SW 1271 (cell line): ENCODE results near the gene ZNF407.

Experiments
- DNase-seq, 2 experiments: peaks; one replicate each; lab custom pipeline; 2025; lab: John Stamatoyannopoulos, UW

ZNF407 gene

DNA sequence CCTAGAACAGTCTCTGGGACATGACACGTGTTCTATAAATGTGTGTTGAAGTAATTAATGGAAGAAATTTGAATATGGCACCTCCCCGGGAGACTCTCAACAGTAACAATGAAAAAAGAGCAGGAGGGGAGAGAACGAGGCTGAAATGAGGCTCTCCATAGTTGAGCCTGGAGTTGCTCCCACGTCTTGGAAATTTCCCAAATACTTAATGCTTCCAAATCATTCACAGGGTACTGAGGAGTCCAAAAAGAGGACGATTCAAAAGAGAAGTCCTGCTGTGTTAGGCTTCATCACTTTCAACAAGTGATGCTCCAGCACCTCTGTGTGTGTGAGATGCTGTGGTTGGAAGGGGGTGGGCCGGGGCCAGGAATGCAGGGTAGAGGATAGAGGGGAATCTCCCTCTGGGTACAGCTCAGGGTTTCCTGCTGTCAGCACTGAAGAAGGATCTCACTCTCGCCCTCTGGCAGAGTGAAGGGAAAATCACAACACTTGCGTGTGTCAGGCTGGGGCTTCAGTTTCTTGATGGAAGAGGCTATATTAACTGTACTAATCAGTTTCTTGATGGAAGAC lies 18.1 kb upstream of the ZNF407 start:
- no peak for DNase-seq

DNA sequence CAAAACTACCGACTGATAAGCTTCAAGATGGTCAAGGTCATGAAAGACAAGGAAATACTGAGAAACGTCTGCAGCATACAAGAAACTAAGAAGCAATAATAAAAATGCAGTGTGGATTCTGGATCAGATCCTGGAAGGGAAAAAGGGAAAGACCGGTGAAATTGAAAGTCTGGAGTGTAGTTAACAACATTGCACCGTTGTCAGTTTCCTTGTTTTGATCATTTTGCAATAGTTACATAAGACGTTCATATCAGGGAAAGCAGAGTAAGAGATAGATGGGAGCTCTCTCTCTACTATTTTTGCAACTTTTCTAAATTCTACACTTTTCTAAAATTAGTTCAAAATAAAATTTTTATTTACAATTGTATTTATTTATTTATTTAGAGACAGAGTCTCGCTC lies 15.0 kb upstream of the ZNF407 start:
- no peak for DNase-seq

DNA sequence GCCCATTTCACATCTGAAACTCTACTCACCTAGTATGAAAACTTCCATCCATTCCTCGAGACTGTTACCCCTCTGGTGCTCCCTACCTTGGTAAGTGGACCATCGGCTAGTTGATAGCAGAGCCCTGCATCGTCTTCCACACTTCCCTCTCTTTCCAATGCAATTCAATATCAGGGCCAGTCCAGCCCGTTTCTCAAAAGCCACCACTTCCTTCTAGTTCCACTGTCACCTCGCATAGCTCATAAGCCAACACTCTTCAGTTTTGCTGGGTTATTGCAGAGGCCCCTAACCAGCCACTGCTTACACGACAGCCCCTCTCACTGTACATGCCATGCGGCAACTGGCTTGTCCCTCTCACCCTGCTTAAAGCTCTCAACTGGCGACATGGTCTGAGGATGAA lies 10.2 kb upstream of the ZNF407 start:
- DNase-seq: no peak

DNA sequence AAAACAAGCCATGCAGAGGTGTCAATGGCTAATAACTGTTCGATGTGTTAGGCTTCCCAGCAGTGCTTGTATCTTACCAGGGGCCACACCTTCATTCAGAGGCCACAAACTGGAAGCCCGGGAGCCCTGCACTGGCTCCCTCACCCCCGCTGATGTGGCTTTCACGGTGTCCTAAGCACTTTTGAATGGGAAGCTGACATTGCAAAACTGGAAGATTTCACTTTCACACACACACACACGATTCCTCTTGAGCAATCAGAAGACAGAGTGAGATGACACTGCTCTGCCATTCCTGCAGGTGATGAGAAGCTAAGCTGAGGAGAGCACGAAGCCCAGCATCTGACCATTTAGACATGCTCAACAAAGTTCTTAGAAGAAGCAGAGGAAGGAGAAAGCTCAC lies 8.6 kb upstream of the ZNF407 start:
- no peak for DNase-seq

DNA sequence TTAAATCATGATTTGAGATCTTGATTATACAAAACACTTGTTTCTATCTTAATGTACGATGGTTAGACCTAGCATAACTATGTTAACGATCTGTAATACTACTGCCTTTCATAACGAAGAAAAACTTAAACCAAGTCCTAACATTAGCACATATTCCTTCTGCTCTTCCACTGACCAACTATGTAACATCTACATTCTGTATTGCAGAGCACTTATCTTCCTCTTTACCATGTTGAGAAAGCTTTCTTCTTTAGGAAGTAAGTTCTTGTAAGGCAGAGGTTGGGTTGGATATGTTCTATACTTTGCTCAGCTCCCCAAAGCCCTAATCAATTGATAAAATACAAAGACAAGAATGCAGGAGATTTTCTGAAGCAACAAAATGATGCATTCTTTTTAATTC lies 7.9 kb upstream of the ZNF407 start:
- no peak for DNase-seq

DNA sequence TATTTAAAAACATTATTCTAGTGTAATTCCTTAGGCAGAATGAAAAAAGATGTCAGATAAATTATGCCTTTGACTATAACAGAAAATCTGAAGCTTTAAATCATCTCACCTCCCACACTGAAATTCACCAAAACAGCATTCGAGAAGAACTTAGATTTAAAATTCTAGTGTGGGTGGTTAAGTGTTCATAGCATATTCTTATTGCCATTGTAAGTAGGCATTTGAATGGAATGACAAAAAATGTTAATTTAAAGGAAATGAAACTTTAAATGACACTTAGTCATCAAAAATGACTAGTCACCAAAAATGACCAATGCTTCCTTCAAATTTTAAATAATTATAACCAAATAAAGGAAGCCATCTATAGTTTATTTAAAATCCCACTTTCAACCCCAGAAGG lies 7.0 kb upstream of the ZNF407 start:
- DNase-seq: no peak

DNA sequence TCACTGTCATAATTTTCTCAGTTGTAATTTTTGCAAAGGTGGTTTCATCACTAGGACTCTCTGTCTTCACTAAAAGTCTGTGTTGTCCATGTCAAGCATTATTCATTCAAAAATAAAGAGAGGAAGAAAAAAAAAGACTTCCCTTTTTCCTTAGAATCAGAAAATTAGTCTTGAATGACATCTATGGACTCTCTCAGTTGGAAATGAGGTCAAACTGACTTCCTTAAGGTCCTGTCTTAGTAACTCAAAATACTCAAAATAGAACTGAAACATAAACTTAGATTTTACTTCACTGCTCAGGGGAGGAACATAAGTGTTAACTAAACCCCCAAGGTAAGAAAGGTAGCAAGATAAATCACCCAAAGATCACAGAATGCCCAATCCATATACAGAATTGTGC lies 2.2 kb upstream of the ZNF407 start:
- no peak for DNase-seq

DNA sequence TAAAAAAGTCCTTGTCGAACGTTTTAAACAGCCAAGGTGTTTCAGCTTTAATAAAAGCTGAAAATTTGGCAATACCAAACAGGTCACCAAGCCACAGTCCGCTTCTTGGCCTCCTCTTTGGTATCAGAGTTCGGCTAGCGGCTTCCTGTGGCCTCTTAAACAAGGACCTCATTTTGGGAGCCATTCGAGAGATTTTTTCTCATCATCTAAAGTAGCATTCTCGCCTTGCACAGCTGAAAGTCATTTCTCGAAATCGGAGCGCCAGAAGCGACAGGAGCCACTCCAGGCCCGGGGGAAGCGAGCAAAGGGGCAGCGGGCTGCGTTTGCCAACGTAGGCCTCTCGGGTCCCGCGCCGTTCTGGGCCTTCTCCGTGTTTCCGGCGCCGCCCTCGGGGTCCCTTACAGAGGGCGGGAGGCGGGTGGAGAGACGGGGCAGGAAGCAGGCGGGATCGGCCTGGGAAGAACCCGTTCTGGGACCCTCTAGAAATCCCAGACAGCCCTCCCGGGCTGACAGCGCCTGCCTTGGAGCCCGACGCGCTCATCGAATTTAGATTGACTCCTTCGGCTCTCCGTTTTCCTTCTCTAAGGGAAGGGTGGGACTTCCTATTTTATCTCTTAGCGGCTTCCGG lies 522 bp upstream of the ZNF407 start:
- DNase-seq: peak; percentile 17 to 89

DNA sequence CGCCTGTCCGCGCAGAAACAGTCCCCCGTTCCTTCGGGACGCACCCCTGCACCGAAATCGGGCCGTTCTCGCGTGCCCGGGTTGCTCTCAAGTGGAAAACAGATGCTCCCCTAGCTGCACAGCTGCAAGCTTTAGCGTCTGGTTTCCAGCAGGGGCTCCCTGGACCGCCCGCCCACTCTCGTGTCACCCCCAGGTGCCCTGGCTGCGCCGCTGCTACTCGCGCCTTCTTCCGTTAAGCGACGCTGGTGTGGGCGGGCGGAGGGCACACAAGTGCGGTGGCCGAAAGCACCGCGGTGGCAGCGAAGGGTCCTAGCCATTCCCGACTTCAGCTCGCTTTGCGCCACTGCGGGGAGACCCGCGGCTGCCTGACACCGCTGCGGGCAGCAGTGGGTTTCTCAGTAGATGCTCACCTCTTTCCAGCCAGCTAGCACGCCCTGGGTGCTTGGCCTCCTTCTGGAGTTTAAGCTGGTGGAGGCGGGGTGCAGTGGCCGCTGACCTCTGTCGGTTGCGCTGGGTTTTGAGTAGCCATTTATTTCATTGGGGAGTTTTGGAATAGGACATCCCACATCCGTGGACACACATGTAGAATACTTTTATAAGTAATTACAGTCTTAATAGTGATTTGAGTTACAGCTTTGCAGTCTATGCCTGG lies 806 bp downstream of the ZNF407 start:
- peak; percentile 41 to 59 for DNase-seq

DNA sequence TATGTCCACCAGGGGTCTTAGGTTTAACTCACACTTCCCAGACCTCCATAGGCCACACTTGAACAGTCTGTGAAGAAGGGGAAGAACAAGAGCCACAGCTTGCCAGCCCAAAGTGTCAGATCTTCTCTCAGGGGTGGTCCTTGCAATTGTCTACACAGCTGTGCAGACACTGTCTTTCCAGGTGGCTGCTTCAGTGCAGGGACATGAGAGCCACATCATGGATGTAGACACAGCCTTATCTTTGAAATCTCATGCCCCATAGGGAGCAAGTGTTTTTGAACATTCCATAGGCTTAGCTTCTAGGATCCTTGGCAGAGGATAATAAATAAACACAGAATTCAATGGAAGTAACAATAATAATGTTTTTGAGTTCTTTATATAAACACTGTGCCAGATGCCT lies 6.7 kb downstream of the ZNF407 start:
- DNase-seq: no peak

DNA sequence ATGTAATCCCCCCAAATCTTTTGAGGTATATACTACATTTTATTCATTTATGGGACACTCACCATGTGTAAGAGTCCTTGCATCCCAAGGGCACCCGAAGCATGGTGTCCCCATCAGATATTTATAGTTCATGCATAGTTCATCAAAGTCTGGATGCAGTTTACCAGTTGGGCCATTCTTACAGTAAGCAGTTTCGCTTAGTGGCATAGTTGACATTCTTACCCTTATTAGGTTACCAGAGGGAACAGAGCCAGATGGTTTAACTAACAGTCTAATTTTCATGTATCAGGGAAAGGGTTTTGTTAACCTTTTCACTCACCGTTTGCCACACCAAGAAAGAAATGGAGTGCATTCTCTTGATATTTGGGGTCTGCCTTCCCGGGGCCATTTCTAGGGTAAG lies 7.1 kb downstream of the ZNF407 start:
- DNase-seq: no peak

DNA sequence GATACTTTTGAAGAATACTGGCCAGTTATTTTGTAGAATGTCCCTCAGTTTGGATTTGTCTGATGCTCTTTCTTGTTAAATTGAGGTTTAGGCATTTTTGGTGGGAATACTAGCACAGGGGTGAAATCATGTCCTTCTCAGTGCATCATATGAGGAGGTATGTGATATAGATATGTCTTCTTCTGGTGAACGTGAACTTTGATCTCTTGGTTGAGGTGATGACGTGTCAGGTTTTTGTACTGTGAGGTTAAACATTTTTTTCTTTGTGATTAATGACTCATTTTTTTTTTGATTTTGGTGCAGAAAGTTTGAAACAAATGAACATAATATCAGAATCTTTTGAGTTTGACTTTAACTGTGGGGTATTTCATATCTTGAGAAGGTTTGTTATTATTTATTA lies 11.0 kb downstream of the ZNF407 start:
- no peak for DNase-seq

DNA sequence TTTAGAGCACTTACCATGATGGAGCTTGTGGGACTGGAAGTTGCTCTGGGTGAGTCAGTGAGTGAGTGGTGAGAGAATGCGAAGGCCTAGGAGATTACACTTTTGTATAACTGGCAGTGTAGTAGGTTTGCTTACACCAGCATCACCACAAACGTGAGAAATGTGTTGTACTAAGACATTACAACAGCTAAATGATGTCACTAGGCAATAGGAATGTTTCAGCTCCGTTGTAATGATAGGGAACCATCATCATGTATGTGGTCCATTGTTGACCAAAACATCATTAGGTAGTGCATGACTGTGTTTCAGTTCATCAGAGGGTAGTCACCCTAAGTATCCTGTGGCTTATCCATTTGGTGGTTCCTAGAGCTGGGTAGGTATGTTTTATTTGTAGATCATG lies 11.9 kb downstream of the ZNF407 start:
- DNase-seq: no peak

DNA sequence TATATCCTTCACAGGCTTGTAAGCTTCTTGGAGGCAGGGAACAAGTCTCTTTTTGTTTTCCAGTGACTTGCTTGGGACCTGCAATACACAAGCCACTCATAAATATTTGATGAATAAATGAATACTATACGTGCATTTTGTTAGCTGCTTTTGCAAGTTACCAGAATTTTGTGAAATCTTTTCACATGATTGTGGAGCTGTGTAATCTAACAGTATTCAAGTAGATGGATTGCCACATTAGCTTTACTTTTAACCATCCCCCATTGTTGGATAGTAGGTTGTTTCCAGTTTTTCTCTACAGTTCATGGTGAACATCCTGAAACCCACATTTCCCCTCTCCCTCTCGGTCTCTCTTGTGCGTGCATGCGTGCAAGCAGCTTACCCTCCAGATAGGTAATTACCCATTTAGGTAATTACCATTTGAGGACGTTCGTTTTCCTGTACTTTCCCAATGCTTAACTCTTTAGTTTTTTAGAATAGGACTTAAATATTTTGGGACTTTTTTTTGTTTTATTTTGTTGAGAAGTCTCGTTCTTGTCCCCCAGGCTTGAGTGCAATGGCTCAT lies 12.5 kb downstream of the ZNF407 start:
- DNase-seq: no peak

DNA sequence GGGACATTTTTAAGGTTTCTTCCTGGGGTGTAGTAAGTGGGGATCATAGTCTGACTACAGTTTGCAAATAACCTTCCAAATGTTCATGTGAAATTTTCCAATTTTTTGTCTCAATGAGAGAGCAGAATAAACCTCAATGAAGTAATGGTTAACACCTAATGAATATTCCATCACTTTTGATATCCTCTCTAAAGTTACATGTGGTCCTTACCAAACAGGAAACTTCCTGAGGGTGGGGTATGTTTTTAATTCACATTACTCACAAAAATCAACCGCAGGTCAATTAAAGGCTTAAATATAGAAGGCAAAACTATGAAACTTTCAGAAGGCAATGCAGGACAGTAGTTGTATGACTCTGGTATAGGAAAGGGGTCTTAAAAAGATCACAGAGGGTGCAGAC lies 13.2 kb downstream of the ZNF407 start:
- no peak for DNase-seq

DNA sequence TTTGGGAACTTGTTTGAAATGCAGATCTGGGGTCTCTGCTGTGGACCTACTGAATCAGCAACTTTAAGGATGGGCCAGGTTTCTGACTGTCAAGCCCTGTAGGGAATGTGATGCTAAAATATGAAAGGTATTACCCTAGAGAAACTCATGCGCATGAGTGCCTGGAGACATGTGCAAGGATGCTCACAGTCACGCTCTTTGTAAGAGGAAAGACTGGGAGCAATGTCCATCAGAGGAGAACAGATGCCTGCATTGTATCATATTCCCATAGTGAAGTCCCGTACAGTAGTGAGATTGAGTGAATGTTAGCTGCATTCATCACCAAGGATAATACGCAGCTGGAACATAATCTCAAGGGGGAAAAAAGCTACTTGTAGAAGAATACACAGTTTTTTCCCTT lies 14.1 kb downstream of the ZNF407 start:
- no peak for DNase-seq

DNA sequence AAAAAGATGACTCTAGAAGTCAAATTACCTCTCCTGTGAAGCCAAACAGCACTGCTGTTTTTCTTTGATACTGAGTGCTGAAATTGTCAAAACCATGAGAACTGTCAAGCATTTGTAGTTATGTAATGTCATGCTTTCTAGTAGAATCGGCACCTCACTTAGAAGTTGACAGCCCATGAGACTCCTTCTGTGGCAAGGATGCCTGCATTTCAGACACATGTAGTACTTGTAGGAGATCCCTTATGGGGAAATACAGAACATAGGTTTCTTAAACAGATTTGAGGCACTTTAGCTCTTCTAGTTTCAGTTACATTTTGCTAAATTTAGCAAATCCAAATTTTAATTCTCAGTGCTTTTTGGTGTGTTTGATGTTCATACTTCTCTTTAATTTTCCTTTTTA lies 15.7 kb downstream of the ZNF407 start:
- DNase-seq: no peak

DNA sequence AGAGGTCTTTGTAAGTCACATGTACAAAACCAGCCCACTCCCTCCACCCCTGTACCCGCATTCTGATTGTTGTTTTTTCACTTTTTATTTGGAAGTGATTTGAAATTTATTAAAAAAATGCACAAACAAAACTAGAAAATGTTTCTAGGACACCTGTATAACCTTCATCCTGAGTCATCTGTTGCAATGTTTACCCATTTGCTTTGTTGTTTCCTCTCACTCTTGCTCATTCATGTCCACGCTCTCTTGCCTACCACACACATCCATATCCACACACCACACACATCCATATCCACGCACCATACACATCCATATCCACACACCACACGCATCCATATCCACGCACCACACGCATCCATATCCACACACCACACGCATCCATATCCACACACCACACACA lies 18.8 kb downstream of the ZNF407 start:
- no peak for DNase-seq

DNA sequence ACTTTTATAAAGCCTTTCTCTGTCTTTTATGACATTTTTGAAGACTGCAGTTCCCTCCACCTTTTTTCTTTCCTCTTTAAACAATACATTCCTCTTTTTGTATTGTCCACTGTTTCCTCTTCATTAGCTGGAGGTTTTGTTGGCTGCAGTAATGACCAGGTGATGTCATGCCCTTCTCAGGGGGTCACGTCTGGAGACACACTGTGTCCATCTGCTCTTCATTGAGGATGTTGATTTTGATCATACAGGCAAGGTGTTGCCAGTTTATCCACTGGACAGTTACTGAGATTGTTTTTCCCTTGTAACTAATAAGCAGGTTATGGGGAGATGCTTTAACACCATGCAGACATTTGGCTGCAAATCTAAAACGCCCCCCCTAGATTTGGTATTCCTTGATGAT lies 19.8 kb downstream of the ZNF407 start:
- DNase-seq: no peak

DNA sequence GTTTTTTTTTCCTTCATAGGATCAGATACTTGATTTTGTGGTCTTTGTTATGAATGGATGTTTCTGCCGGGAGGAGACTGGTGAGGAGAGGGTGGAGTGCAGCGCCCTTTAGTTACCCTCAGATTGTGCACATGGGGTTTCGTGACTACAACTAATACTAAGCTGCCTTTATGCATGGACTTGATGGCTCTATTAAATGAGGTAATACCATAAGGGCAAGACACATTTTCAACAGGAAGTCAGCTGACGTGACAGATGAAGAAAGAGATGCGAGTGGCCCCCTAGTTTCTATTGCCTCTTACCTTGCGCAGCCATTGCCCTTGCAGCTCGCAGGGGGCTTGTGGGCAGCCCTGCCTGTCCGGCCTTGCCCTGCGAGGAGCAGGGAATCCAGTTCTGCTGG lies 24.4 kb downstream of the ZNF407 start:
- DNase-seq: no peak

DNA sequence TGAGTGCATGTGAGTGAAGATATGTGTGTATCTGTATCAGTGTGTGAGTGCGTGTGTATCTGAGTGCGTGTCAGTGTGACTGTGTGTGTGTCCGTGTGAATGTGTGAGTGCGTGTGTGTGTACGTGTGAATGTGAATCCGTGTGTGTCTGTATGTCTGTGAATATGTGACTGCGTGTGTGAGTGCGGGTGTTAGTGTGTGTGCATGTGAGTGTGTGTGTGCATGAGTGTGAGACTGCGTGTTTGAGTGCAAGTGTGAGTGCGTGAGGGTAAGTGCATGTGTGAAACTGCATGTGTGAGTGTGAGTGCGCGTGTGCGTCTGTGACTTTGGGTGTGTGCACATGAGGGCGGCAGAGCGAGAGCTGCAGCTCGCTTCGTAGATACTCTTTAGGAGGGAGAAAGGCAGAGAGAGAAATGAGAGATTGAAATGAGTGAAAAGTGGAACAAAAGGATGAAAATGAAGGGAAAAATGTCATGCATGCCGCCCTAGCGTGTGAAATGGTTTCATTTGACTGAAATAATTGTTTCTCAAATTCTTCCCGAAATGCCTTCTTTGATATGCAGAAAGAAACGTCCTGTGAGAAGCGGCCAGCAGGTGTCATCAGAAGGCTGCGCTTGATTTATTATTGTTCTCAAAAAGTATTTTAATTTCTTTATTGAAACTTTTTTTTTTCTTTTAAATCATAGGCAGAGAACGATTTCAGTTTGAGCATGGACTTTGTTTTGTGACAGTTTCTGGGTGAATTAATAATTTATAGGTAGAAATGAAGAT lies 25.6 kb downstream of the ZNF407 start:
- peak in 1 of 2 experiments; percentile 34 for DNase-seq

DNA sequence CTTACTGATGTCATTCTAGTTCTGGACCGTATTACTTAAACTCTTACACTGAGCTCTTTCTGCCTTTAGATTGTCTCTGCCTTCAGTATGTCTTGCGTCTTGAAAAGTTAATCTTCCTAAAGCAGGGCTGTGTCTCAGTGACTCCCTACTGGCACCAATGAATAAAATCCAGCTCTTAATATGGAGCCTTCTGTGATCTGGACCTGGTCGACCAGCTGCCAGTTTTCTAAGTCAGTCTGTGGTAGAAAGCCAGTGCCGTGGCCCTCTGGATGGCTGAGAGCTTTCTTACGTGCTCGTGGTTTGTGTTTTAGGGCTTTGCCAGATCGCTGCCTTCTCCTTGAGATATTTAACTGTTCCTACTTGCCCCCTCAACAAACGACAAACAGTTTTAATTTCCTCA lies 26.8 kb downstream of the ZNF407 start:
- DNase-seq: no peak

DNA sequence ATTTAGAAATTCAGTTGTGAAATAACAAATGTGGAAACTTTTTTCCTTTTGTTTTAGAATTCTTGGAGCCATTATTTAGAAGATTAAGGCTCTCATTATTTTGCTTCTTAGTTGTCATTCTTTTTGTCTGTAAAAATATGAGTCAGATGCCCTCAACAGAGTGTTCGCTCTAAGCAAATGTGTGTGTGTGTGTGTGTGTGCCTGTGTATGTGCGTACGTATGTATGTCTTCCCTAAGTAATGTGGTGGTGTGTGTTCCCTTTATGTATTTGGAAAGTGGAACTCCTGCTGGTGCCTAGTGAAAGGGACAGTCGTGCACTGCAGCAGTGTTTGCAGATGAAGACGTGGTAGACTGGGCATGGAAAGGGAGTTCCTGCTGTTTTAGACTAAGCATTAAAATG lies 27.5 kb downstream of the ZNF407 start:
- DNase-seq: no peak
